Uterus (tissue), 2 donors: ENCODE measurements around the gene SDE2.

Source experiments
- CTCF ChIP-seq, 4 experiments: fragments of 200-600 bp in 2 of 4; fragments of 450-650 bp in 2 of 4; sonication (generic) in 2 of 4; IDR thresholded peaks; one replicate each; pipeline ENCODE4 v1.5.1; 2016 to 2019; ENCODE audit warnings: antibody characterized with exemption in 4 of 4, mild to moderate bottlenecking in 2 of 4, moderate library complexity in 1 of 4
- POLR2A ChIP-seq, 2 donors: fragments of 450-650 bp; IDR thresholded peaks; one replicate each; pipeline ENCODE4 v1.6.1; 2016; ENCODE audit warnings: antibody characterized with exemption in 2 of 2, mild to moderate bottlenecking in 1 of 2, moderate library complexity in 1 of 2

- TF ChIP-seq CTCF (IDR thresholded peaks at IDR 0.05) (no peak), POLR2A (IDR thresholded peaks at IDR 0.05) (no peak)
These were observed 57.8 kb downstream of the SDE2 start, which contains the start of gene LEFTY2 for GRCh38 chr1:225941187-225941941.
